Thyroid gland (tissue), 4 donors: ENCODE data around the gene NTN3.

Experiments
- POLR2A ChIP-seq, 2 donors: fragments of 450-650 bp; IDR thresholded peaks; one replicate each; pipeline ENCODE4 v1.6.1; 2017; ENCODE audit warnings: antibody characterized with exemption in 2 of 2, mild to moderate bottlenecking in 2 of 2, moderate library complexity in 1 of 2
- TF ChIP-seq, protein P1 (sequence below), 6 experiments: fragments of 200-600 bp in 3 of 6; fragments of 450-650 bp in 3 of 6; sonication (generic) in 3 of 6; IDR thresholded peaks; one replicate each; pipeline ENCODE4 v1.5.1; 2016 to 2019; ENCODE audit warnings: antibody characterized with exemption in 6 of 6, mild to moderate bottlenecking in 2 of 6, inconsistent platforms in 1 of 6, moderate library complexity in 1 of 6

DNA sequence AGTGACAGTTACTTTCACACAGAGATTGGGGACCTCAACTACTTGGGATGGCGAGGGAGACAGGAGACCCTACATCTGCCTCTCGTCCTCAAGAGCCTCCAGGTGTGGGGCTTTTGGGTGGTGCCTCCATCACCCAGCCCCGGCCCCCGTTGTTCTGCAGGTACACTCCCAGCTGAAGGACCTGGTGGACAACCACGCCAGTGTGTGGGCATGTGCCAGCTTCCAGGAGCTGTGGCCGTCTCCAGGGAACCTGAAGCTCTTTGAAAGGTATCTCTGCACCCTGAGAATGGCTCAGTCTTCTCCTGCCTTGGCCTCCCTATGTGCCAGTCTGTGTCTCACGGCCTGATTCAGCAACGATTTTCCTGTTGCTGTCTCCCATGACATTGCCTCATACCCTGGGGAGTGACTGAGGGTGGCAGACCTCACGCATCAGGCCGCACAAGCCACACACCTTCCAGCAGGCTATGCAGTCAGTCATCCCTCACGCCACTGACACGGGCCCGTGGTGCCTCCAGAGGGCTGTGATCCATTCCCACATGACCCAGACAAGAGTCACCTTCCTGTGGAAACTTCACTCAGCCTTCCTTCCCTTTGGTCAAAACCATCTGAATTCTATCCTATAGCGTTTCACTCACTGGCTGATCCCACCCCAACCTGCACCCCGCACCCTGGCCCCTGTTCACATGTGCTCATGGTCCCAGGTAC lies 38.1 kb upstream of the NTN3 start:
- TF ChIP-seq, protein P1, sequence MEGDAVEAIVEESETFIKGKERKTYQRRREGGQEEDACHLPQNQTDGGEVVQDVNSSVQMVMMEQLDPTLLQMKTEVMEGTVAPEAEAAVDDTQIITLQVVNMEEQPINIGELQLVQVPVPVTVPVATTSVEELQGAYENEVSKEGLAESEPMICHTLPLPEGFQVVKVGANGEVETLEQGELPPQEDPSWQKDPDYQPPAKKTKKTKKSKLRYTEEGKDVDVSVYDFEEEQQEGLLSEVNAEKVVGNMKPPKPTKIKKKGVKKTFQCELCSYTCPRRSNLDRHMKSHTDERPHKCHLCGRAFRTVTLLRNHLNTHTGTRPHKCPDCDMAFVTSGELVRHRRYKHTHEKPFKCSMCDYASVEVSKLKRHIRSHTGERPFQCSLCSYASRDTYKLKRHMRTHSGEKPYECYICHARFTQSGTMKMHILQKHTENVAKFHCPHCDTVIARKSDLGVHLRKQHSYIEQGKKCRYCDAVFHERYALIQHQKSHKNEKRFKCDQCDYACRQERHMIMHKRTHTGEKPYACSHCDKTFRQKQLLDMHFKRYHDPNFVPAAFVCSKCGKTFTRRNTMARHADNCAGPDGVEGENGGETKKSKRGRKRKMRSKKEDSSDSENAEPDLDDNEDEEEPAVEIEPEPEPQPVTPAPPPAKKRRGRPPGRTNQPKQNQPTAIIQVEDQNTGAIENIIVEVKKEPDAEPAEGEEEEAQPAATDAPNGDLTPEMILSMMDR (IDR thresholded peaks at IDR 0.05), result no peak
- TF ChIP-seq POLR2A (IDR thresholded peaks at IDR 0.05), result no peak
